IMR-90 (cell line): ENCODE data around the gene ZNF526. TPM values are rescaled to one million over a fixed set of nuclear protein-coding genes. Genes with fewer than 3 reads are reported as not detected.

Experiments used
- ATAC-seq: fragments of 200-7000 bp; cut with Tn5 transposase; 2 replicates; pipeline ENCODE4 v1.9.1; 2020; ENCODE audit warnings: low read depth, mild to moderate bottlenecking, moderate library complexity
- BruUV-seq: library from RNA; stranded (reverse); fragments of 400-500 nt; replicated peaks from 2 replicates; lab custom pipeline; 2021; lab: Mats Ljungman, UMichigan
- CTCF ChIA-PET: fragments of 300-600 bp; formaldehyde crosslinking; extraction: SDS; loops from one replicate; lab custom pipeline; 2021; ENCODE audit warnings: antibody characterized with exemption; lab: Yijun Ruan, JAX
- POLR2A ChIA-PET: fragments of 300-600 bp; sonication (Branson Sonifier 250); formaldehyde crosslinking; loops from one replicate; lab custom pipeline; 2022; ENCODE audit warnings: antibody characterized with exemption; ENCODE audit not compliant: unreplicated experiment; lab: Charles Lee
- DNase-seq: peaks from one replicate; pipeline ENCODE4 v3.0.0; 2013
- H2AFZ ChIP-seq: replicated peaks from 2 replicates; pipeline ENCODE3; 2013; ENCODE audit warnings: low read length, mild to moderate bottlenecking; ENCODE audit not compliant: poor library complexity
- H2AK5ac ChIP-seq: 2 replicates; pipeline ENCODE4 v1.6.1; 2013; ENCODE audit warnings: low read depth, low read length, inconsistent platforms
- H2AK9ac ChIP-seq: replicated peaks from 2 replicates; pipeline ENCODE3; 2013; ENCODE audit warnings: mild to moderate bottlenecking, low read depth, low read length, moderate library complexity; ENCODE audit not compliant: poor library complexity
- H2BK120ac ChIP-seq: 2 replicates; pipeline ENCODE4 v1.6.1; 2013; ENCODE audit warnings: low read depth, low read length, inconsistent platforms
- H2BK15ac ChIP-seq: 3 replicates; pipeline ENCODE4 v1.6.1; 2013; ENCODE audit warnings: low read depth, low read length, inconsistent platforms
- H2BK20ac ChIP-seq: 2 replicates; pipeline ENCODE4 v1.6.1; 2013; ENCODE audit warnings: low read depth, mild to moderate bottlenecking, inconsistent platforms, low read length, moderate library complexity
- H2BK5ac ChIP-seq: 2 replicates; pipeline ENCODE4 v1.6.1; 2013; ENCODE audit warnings: mild to moderate bottlenecking, low read depth, low read length, inconsistent platforms; ENCODE audit not compliant: poor library complexity, severe bottlenecking
- H3K14ac ChIP-seq: replicated peaks from 2 replicates; pipeline ENCODE4 v1.6.1; 2013; ENCODE audit warnings: low read depth, low read length, inconsistent platforms
- H3K18ac ChIP-seq: 2 replicates; pipeline ENCODE4 v1.6.1; 2013; ENCODE audit warnings: low read depth, low read length, control low read depth
- H3K23ac ChIP-seq: 2 replicates; pipeline ENCODE4 v1.6.1; 2013; ENCODE audit warnings: low read depth, low read length, inconsistent platforms
- H3K27ac ChIP-seq: 2 replicates; pipeline ENCODE4 v1.5.1; 2013; ENCODE audit warnings: mild to moderate bottlenecking, control low read depth, low read length; ENCODE audit not compliant: insufficient read depth
- H3K27me3 ChIP-seq: 2 replicates; pipeline ENCODE4 v1.6.1; 2013; ENCODE audit warnings: low read length; ENCODE audit not compliant: control insufficient read depth, insufficient read depth
- H3K36me3 ChIP-seq: 2 replicates; pipeline ENCODE4 v1.6.1; 2013; ENCODE audit warnings: low read length, mixed read lengths; ENCODE audit not compliant: control insufficient read depth, insufficient read depth
- H3K4ac ChIP-seq: 2 replicates; pipeline ENCODE4 v1.6.1; 2013; ENCODE audit warnings: low read depth, low read length, inconsistent platforms
- H3K4me1 ChIP-seq: 2 replicates; pipeline ENCODE4 v1.6.1; 2013; ENCODE audit warnings: low read length, mixed read lengths; ENCODE audit not compliant: control insufficient read depth, insufficient read depth
- H3K4me2 ChIP-seq: 2 replicates; pipeline ENCODE4 v1.6.1; 2013; ENCODE audit warnings: low read depth, mild to moderate bottlenecking, control low read depth, low read length, moderate library complexity
- H3K4me3 ChIP-seq: 2 replicates; pipeline ENCODE4 v1.5.1; 2013; ENCODE audit warnings: low read depth, mild to moderate bottlenecking, control low read depth, low read length, moderate library complexity; ENCODE audit not compliant: insufficient read depth
- H3K56ac ChIP-seq: 2 replicates; pipeline ENCODE4 v1.6.1; 2013; ENCODE audit warnings: low read length, inconsistent platforms; ENCODE audit not compliant: insufficient read depth; ENCODE audit errors: extremely low read depth
- H3K79me1 ChIP-seq, 2 experiments: 2 replicates each; pipeline ENCODE4 v1.6.1; 2013; ENCODE audit warnings: low read length in 2 of 2, inconsistent platforms in 1 of 2, low read depth in 1 of 2
- H3K9ac ChIP-seq: 2 replicates; pipeline ENCODE4 v1.6.1; 2013; ENCODE audit warnings: low read depth, low read length, control low read depth
- H3K9me1 ChIP-seq: 2 replicates; pipeline ENCODE4 v1.6.1; 2013; ENCODE audit warnings: low read length, inconsistent platforms; ENCODE audit not compliant: insufficient read depth
- H3K9me3 ChIP-seq: 2 replicates; pipeline ENCODE4 v1.6.1; 2013; ENCODE audit warnings: low read length; ENCODE audit not compliant: control insufficient read depth, insufficient read depth
- H4K20me1 ChIP-seq: 2 replicates; pipeline ENCODE4 v1.6.1; 2013; ENCODE audit warnings: low read length, inconsistent platforms; ENCODE audit not compliant: insufficient read depth
- H4K5ac ChIP-seq: 2 replicates; pipeline ENCODE4 v1.6.1; 2013; ENCODE audit warnings: mild to moderate bottlenecking, low read depth, low read length, control low read depth
- H4K8ac ChIP-seq, 2 experiments: 2 replicates each; pipeline ENCODE4 v1.6.1; 2013; ENCODE audit warnings: low read depth in 2 of 2, low read length in 2 of 2, control low read depth in 1 of 2, inconsistent platforms in 1 of 2
- H4K91ac ChIP-seq: 2 replicates; pipeline ENCODE4 v1.6.1; 2013; ENCODE audit warnings: low read depth, low read length, inconsistent platforms; ENCODE audit not compliant: insufficient read depth
- BHLHE40 ChIP-seq: fragments of 150-350 bp; IDR thresholded peaks from 2 replicates; pipeline ENCODE4 v1.6.1; 2016; ENCODE audit warnings: mild to moderate bottlenecking, low read depth, low read length
- CEBPB ChIP-seq: IDR thresholded peaks from 2 replicates; pipeline ENCODE4 v1.6.1; 2012; ENCODE audit warnings: low read depth, low read length, improper control_type of control experiment
- CHD1 ChIP-seq: IDR thresholded peaks from 2 replicates; pipeline ENCODE4 v1.6.1; 2012; ENCODE audit warnings: low read depth, low read length, improper control_type of control experiment
- CTCF ChIP-seq: conservative IDR thresholded peaks from 2 replicates; pipeline ENCODE4 v1.5.1; 2012; ENCODE audit warnings: mild to moderate bottlenecking, low read depth, low read length, improper control_type of control experiment
- MAZ ChIP-seq: IDR thresholded peaks from 2 replicates; pipeline ENCODE4 v1.6.1; 2012; ENCODE audit warnings: low read depth, mild to moderate bottlenecking, low read length, improper control_type of control experiment, moderate library complexity, borderline replicate concordance
- MXI1 ChIP-seq: IDR thresholded peaks from 2 replicates; pipeline ENCODE4 v1.6.1; 2012; ENCODE audit warnings: low read depth, mild to moderate bottlenecking, low read length, moderate library complexity, borderline replicate concordance
- POLR2A ChIP-seq: IDR thresholded peaks from 2 replicates; pipeline ENCODE4 v1.6.1; 2012; ENCODE audit warnings: mild to moderate bottlenecking, low read depth, low read length
- RAD21 ChIP-seq: IDR thresholded peaks from 2 replicates; pipeline ENCODE4 v1.6.1; 2012; ENCODE audit warnings: low read length, improper control_type of control experiment
- RCOR1 ChIP-seq: IDR thresholded peaks from 2 replicates; pipeline ENCODE4 v1.6.1; 2012; ENCODE audit warnings: mild to moderate bottlenecking, low read length, improper control_type of control experiment; ENCODE audit not compliant: insufficient replicate concordance
- RFX5 ChIP-seq: IDR thresholded peaks from 2 replicates; pipeline ENCODE4 v1.8.0; 2012; ENCODE audit warnings: low read depth, mild to moderate bottlenecking, low read length, moderate library complexity
- SMC3 ChIP-seq: fragments of 150-350 bp; IDR thresholded peaks from 2 replicates; pipeline ENCODE4 v1.6.1; 2016; ENCODE audit warnings: low read depth, mild to moderate bottlenecking, antibody characterized with exemption, low read length, moderate library complexity
- USF2 ChIP-seq: fragments of 150-350 bp; IDR thresholded peaks from 2 replicates; pipeline ENCODE4 v1.6.1; 2017; ENCODE audit warnings: mild to moderate bottlenecking, antibody characterized with exemption, low read length, low read depth
- WGBS, 2 experiments: methylation state at CpG; one replicate each; pipeline versions ENCODE4 v1.1.5 to v1.1.7; 2013; ENCODE audit warnings: missing lambda C conversion rate in 2 of 2; ENCODE audit not compliant: insufficient read length in 1 of 2; ENCODE audit errors: extremely low coverage in 2 of 2; 5-methylcytosine and 5-hydroxymethylcytosine counted together
- dilution Hi-C: fragments of 300-500 bp; cut with HindIII; formaldehyde crosslinking; loops from one replicate; pipeline ENCODE4 v1.14.3; 2018; ENCODE audit warnings: low sequenced_read_pairs; ENCODE audit not compliant: unreplicated experiment
- in situ Hi-C: fragments of 300-500 bp; cut with MboI; formaldehyde crosslinking; loops from 3 replicates; pipeline ENCODE4 v1.14.3; 2019; ENCODE audit warnings: low sequenced_read_pairs, inconsistent platforms, mixed read lengths
- intact Hi-C: fragments of 100-400 bp; cut with micrococcal nuclease; formaldehyde crosslinking; loops from 2 replicates; pipeline ENCODE4 v1.10.0; 2022
- polyA plus RNA-seq, 3 experiments: library from polyadenylated mRNA; depleted of rRNA; stranded (reverse); fragments of >200 nt; gene quantifications; 2 replicates each; pipeline ENCODE4 v1.2.3, GENCODE V29; 2012; ENCODE audit warnings: low replicate concordance in 1 of 3
- total RNA-seq: library from RNA; depleted of rRNA; stranded (reverse); fragments of >200 nt; gene quantifications from 2 replicates; pipeline ENCODE4 v1.2.3, GENCODE V29; 2012

Gene ZNF526
- total and polyA plus RNA-seq, 2 of the 4 experiments (the other 2 are of a cell fraction), result 7.3 to 13.6 TPM

DNA sequence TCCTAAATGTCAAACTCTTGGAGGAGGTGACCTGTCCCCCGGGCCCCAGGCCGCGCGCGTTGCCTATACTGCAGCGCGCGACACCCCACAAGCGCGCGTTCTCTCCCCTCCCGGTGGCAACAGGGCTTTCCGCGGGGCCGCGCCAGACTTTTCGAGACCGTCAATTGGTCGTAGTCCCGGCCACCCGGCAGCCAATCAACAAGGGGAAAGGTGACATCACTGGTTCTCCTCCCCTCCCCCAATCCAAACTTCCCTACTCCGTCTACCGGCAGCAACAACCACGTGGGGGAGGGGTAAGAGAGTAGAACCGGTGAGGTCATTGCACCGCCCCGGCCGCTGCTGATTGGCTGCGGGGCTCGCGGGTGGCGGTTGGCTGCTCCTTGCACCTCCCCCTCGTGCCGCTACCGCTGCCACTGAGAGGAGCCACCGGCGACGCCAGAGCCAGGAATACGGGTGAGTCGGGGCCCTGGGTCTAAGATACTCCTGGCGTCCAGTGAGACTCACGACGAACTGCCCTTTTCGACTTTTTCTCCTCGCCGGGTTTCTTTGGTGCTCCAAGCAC lies 48.1 kb downstream of the ZNF526 start (continued):
- peak; percentile 55 for TF ChIP-seq BHLHE40

DNA sequence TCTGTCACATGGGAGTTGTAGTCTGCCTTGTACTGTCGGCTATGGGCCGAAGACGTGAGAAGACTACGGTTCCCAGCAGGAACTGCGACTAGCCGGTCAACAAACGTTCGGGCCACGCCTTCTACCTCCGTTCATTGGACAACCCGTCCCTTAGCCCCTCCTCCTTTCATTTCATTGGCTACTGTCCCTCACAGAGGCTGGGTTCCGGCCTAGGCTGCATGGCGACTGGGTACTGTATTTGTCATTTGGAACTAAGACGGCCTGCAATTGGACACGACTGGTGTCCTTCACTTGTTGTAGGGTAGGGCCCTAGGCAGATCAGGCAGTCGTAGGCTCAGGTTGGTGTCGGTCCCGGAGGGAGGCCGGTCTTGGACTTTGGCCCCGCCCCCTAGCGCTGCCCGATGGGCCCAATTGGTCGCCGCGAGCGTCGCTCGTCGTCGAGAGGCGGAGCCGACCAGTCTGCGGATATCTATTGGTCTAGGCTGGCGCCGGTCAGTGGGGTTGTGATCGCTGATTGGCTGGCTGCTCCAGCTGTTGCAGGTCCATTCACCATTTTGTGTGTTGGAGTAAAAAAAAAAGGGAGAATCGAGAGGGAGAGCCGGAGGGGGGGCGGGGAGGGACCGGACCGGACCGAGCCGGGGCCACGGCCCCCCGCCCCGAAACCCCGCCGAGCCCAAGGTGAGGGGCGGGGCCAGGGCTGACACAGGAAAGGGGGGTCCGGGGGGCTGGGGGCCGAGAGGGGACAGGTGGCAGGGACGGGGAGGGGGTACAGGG lies 48.8 kb downstream of the ZNF526 start, which contains the start of gene CIC:
TSS of gene CIC (plus strand) at position 549 of the 774 bp plus-strand sequence. CDS start 2,532 bp downstream, outside the sequence.
- 1% methylated on average over 12 of the region's 52 CpGs; no CpG with 5 or more reads in 1 of the 2 experiments for WGBS, 2 experiments
- CTCF ChIA-PET, result interaction anchor here (2.7 kb wide), 1 partner anchor 11 kb away, joined by 12 read pairs; no protein-coding TSS in a partner anchor
- Histone ChIP-seq H2BK20ac (peak within 1 kb of the TSS; percentile 92), H4K91ac (peak within 1 kb of the TSS; percentile 98), H3K79me1 (peaks cover 15 to 35% of the 10 kb centered on the region in 2 experiments), H2AK9ac (peak within 1 kb of the TSS; percentile 99), H3K18ac (peak within 1 kb of the TSS; percentile 85), H3K4ac (peak within 1 kb of the TSS; percentile 99), H3K27me3 (no peaks in the 10 kb centered on the region), H4K8ac (peak within 1 kb of the TSS; percentile 58 to 98), H3K56ac (peak within 1 kb of the TSS; percentile 99), H3K14ac (peak within 1 kb of the TSS; percentile 99), H3K27ac (peak within 1 kb of the TSS; percentile 90), H2BK120ac (peak within 1 kb of the TSS; percentile 98), H3K4me1 (peaks cover 10% of the 10 kb centered on the region), H4K20me1 (0 out of 2 replicates have a peak, but pooled peaks cover under 1% of the 10 kb centered on the region), H3K36me3 (peaks cover 9% of the 10 kb centered on the region), H3K9ac (peak within 1 kb of the TSS; percentile 93), H3K9me1 (peaks cover 4% of the 10 kb centered on the region), H3K9me3 (no peaks in the 10 kb centered on the region), H2AFZ (peak within 1 kb of the TSS; percentile 99), H2AK5ac (peak within 1 kb of the TSS; percentile 100), H2BK5ac (peak within 1 kb of the TSS; percentile 95), H2BK15ac (peak within 1 kb of the TSS; percentile 84; the same call in 2 of the 3 replicates), H3K4me2 (peak within 1 kb of the TSS; percentile 95), H4K5ac (peak within 1 kb of the TSS; percentile 55), H3K23ac (peak within 1 kb of the TSS; percentile 97), H3K4me3 (peak within 1 kb of the TSS; percentile 71)
- DNase-seq (peak; percentile 100), ATAC-seq (peak; percentile 88)
- POLR2A ChIA-PET, result no interaction called here
- dilution Hi-C loops, result no loop called here
- intact Hi-C loops, result no loop called here
- BruUV-seq, result no TSS peak
- in situ Hi-C loops, result no loop called here
- TF ChIP-seq RAD21 (no peak), CEBPB (no peak), SMC3 (no peak), MXI1 (no peak), POLR2A (no peak), USF2 (peak; percentile 55; the same call in 1 of the 2 replicates), CHD1 (no peak), CTCF (0 out of 2 replicates have a peak, but pooled peaks have one; percentile 0), RFX5 (0 out of 2 replicates have a peak, but pooled peaks have one; percentile 12), BHLHE40 (no peak), RCOR1 (no peak), MAZ (peak; percentile 23; the same call in 1 of the 2 replicates)
